Thoracic aorta (tissue), 2 donors: ENCODE results near the gene ACYP2. TPM values are rescaled to one million over a fixed set of nuclear protein-coding genes. Genes with fewer than 3 reads are reported as not detected.

ENCODE experiments used
- ATAC-seq: fragments of 150-250 bp; one replicate; pipeline ENCODE4 v1.8.0; 2017; ENCODE audit warnings: low read depth; ENCODE audit not compliant: insufficient number of reproducible peaks, low FRiP score
- DNase-seq: peaks from one replicate; pipeline ENCODE4 v3.0.0-alpha.2; 2020; ENCODE audit warnings: low spot score
- H3K27ac ChIP-seq, 2 donors: fragments of 200-600 bp; sonication (generic); 1 replicate in 1 of 2; 2 replicates in 1 of 2; pipeline ENCODE4 v1.5.1; 2016; ENCODE audit warnings: mild to moderate bottlenecking in 2 of 2, moderate library complexity in 2 of 2
- H3K27me3 ChIP-seq: fragments of 200-600 bp; sonication (generic); replicated peaks from 2 replicates; pipeline ENCODE4 v1.6.0; 2016; ENCODE audit warnings: mild to moderate bottlenecking; ENCODE audit not compliant: insufficient read depth
- H3K36me3 ChIP-seq: fragments of 200-600 bp; sonication (generic); one replicate; pipeline ENCODE4 v1.5.1; 2016
- H3K4me1 ChIP-seq, 2 donors: fragments of 200-600 bp; sonication (generic); 1 replicate in 1 of 2; 2 replicates in 1 of 2; pipeline versions ENCODE4 v1.5.1 to v1.6.0; 2016; ENCODE audit warnings: low read depth in 2 of 2, mild to moderate bottlenecking in 1 of 2; ENCODE audit not compliant: control insufficient read depth in 1 of 2
- H3K4me3 ChIP-seq: fragments of 200-600 bp; sonication (generic); 2 replicates; pipeline ENCODE4 v1.5.1; 2016; ENCODE audit warnings: mild to moderate bottlenecking
- H3K9me3 ChIP-seq: fragments of 200-600 bp; sonication (generic); 2 replicates; pipeline ENCODE4 v1.5.1; 2016
- total RNA-seq, 2 donors: library from RNA; depleted of rRNA; stranded (reverse); fragments of >200 nt; gene quantifications; one replicate each; pipeline versions ENCODE4 v1.1.0 to v1.2.3, GENCODE V29; 2016
- TF ChIP-seq, protein P1 (sequence below): fragments of 200-600 bp; sonication (generic); IDR thresholded peaks from one replicate; pipeline ENCODE4 v1.5.1; 2019; ENCODE audit warnings: antibody characterized with exemption

Gene ACYP2
- total RNA-seq, 2 donors from 2014 or later = 15.5 to 26.7 TPM

DNA sequence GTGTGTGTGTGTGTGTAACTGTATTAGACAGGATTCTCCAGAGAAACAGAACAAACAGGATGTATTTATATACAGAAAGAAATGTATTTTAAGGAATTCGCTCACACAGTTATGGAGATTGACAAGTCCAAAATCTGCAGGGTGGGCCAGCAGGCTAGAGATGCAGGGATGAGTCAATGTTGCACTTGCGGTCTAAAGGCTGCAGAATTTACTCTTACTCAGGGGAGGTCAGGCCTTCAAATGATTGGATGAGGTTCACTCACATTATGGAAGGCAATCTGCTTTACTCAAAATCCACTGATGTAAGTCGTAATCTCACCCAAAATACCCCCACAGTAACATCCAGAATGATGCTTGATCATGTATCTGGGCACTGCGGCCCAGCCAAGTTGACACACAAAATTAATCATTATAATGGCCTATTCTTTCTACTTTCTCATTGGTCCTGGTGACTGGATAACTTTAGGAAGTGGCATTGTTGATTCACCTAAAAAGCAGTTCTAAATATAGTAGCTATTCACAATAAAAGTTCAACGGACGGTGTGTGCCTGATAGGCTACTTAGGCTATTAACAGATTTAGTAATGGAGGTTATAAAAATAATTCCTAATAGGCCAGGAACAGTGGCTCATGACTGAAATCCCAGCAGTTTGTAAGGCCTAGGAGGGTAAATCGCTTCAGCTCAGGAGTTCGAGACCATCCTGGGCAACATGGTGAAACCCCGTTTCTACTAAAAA is 40.6 kb upstream of the ACYP2 start:
- H3K9me3 ChIP-seq = no peaks in the 10 kb centered on the region

DNA sequence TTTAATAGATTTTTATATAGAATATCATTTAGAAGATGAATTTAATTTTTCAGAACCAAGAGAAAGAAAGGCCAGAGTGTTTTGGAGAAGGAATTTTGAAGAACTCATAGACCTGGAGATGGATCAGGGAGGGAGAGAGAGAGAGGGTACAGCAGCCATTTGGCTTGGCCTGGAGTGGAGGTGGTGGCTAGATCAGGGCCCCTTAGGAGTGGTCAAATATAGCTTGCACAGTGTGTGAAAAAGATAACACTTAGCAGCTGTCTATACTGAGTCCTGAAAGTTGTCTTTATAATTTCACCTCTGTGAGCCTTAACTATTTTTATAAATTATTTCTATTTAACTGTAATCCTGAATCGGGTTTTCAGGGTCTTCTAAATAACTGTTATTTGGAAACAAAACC is 38.8 kb upstream of the ACYP2 start:
- no peaks in the 10 kb centered on the region for H3K36me3 ChIP-seq
- H3K4me1 ChIP-seq = no peaks in the 10 kb centered on the region
- no peaks in the 10 kb centered on the region for H3K9me3 ChIP-seq
- no peak overlapping the region for H3K4me3 ChIP-seq
- H3K27me3 ChIP-seq = no peaks in the 10 kb centered on the region
- TF ChIP-seq, protein P1, sequence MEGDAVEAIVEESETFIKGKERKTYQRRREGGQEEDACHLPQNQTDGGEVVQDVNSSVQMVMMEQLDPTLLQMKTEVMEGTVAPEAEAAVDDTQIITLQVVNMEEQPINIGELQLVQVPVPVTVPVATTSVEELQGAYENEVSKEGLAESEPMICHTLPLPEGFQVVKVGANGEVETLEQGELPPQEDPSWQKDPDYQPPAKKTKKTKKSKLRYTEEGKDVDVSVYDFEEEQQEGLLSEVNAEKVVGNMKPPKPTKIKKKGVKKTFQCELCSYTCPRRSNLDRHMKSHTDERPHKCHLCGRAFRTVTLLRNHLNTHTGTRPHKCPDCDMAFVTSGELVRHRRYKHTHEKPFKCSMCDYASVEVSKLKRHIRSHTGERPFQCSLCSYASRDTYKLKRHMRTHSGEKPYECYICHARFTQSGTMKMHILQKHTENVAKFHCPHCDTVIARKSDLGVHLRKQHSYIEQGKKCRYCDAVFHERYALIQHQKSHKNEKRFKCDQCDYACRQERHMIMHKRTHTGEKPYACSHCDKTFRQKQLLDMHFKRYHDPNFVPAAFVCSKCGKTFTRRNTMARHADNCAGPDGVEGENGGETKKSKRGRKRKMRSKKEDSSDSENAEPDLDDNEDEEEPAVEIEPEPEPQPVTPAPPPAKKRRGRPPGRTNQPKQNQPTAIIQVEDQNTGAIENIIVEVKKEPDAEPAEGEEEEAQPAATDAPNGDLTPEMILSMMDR = no peak
- H3K27ac ChIP-seq = no peak overlapping the region
- ATAC-seq = no peak
- DNase-seq = no peak

More for the DNA sequence above, 40.6 kb upstream of the ACYP2 start:
- no peaks in the 10 kb centered on the region for H3K27me3 ChIP-seq
- DNase-seq = no peak
- TF ChIP-seq, protein P1 = no peak
- no peaks in the 10 kb centered on the region for H3K36me3 ChIP-seq
- no peak overlapping the region for H3K4me3 ChIP-seq
- no peak for ATAC-seq
- H3K27ac ChIP-seq = no peak overlapping the region
- no peaks in the 10 kb centered on the region for H3K4me1 ChIP-seq

DNA sequence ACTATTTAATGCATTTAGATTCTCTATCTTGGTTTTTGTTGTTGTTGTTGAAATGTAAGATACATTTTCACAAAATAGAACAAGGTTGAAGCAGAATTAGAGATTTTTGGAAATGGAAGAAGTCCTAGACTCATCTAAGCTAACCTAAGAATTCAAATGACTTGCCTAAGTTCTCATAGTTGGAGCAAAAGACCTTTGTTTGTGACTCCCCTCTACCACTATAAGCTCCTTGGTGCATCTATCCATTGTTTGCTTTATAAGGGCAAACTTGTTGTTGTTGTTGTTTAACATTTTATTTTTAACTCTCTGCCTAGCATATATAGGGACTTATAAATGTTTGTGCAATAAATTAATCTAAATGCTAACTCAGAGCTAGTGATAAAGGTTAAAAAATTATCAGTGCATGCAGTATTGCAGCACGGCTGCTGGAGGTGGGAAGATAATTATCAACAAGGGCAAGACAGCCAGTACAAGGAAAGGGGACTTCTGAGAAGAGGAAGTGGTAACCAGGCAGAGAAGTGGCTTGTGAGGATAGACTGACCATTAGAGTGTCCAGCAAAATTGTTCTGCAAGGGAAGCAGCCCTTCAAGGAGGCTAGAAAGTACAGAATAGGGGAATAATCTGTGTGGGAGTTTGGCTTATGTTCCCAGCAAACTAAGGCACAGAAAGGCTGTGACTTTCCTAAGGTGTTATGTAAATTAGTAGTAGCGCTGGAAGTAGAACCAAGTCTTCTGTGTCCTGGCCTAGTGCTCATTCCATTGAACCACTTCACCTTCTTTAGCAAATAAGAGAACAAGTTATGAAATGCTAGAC is 38.1 kb upstream of the ACYP2 start:
- Histone ChIP-seq H3K4me3 (no peak overlapping the region), H3K27me3 (no peaks in the 10 kb centered on the region), H3K9me3 (no peaks in the 10 kb centered on the region), H3K27ac (no peak overlapping the region), H3K4me1 (no peaks in the 10 kb centered on the region), H3K36me3 (no peaks in the 10 kb centered on the region)
- TF ChIP-seq, protein P1 = no peak
- no peak for DNase-seq
- ATAC-seq = no peak

DNA sequence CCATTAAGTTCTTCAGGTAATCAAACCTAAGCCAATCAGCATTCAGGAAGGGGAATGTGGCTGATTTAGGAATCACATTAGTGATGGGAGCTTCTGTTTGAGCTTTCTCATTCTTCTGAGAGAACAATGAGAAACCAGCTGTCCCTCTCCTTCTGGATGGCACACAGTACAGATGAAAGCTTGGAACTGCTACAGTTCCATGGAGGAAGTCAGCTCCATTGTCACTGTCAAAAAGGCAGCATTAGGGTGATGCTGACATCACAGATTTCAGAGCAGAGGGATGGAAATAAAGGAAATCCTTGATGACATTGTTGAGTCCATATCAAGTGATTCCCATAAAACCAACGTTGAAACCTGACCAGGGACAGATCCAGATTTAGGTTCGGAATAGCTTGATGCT is 36.1 kb upstream of the ACYP2 start:
- H3K4me1 ChIP-seq = no peaks in the 10 kb centered on the region
- ATAC-seq (no peak), DNase-seq (no peak)
- TF ChIP-seq, protein P1 = no peak
- H3K9me3 ChIP-seq = no peaks in the 10 kb centered on the region
- H3K27me3 ChIP-seq = no peaks in the 10 kb centered on the region
- no peak overlapping the region for H3K27ac ChIP-seq
- H3K4me3 ChIP-seq = no peak overlapping the region
- no peaks in the 10 kb centered on the region for H3K36me3 ChIP-seq

DNA sequence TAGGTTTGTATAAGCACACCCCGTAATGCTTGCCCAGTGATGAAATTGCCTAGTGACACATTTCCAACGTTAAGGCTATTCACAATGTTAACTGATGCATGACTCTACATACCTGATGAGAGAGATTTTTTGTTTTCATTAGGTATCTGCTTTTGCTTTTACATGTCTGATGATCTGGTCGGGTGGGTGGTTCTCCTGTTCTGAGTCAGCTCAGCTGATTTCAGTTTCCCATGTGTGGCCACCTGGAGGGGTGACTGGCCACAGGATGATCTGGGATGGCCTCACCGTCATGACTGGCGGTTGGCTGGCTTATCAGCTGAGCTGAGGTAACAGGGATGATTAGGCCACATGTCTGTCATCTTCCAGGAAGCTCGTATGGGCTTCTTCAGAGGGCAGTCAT is 33.8 kb upstream of the ACYP2 start:
- Histone ChIP-seq H3K4me3 (no peak overlapping the region), H3K9me3 (no peaks in the 10 kb centered on the region), H3K27ac (no peak overlapping the region), H3K36me3 (no peaks in the 10 kb centered on the region), H3K4me1 (no peaks in the 10 kb centered on the region), H3K27me3 (no peaks in the 10 kb centered on the region)
- TF ChIP-seq, protein P1 = no peak
- DNase-seq (no peak), ATAC-seq (no peak)
